CD14-positive monocyte (primary cell): ENCODE results near the gene ST7. TPM values are rescaled to one million over a fixed set of nuclear protein-coding genes. Genes with fewer than 3 reads are reported as not detected.

ENCODE experiments used
- DNase-seq, 3 donors: peaks; one replicate each; pipeline ENCODE4 v3.0.0-alpha.2; 2011 to 2022
- H2AFZ ChIP-seq: 2 replicates; pipeline ENCODE4 v1.6.0; 2012; ENCODE audit warnings: mild to moderate bottlenecking, low read depth, low read length, inconsistent platforms; ENCODE audit not compliant: insufficient read depth, poor library complexity, severe bottlenecking
- H3K27ac ChIP-seq, 2 donors: 1 replicate in 1 of 2; 2 replicates in 1 of 2; pipeline ENCODE4 v1.5.1; 2012 to 2013; ENCODE audit warnings: low read length in 2 of 2, control low read depth in 1 of 2, inconsistent platforms in 1 of 2, low read depth in 1 of 2, mild to moderate bottlenecking in 1 of 2
- H3K27me3 ChIP-seq, 2 donors: one replicate each; pipeline versions ENCODE4 v1.6.0 to v1.6.1; 2011 to 2013; ENCODE audit warnings: low read length in 2 of 2; ENCODE audit not compliant: control insufficient read depth in 2 of 2, insufficient read depth in 2 of 2
- H3K36me3 ChIP-seq, 2 donors: replicated peaks in 1 of 2; 1 replicate in 1 of 2; 2 replicates in 1 of 2; pipeline versions ENCODE4 v1.5.1 to v1.6.1; 2012 to 2013; ENCODE audit warnings: low read length in 2 of 2, control low read depth in 1 of 2, inconsistent platforms in 1 of 2, mild to moderate bottlenecking in 1 of 2; ENCODE audit not compliant: insufficient read depth in 2 of 2, control insufficient read depth in 1 of 2
- H3K4me1 ChIP-seq, 2 donors: 1 replicate in 1 of 2; 2 replicates in 1 of 2; pipeline versions ENCODE4 v1.5.1 to v1.6.1; 2012 to 2013; ENCODE audit warnings: low read length in 2 of 2, control low read depth in 1 of 2, inconsistent platforms in 1 of 2, mild to moderate bottlenecking in 1 of 2, moderate library complexity in 1 of 2; ENCODE audit not compliant: insufficient read depth in 2 of 2, control insufficient read depth in 1 of 2
- H3K4me2 ChIP-seq: replicated peaks from 2 replicates; pipeline ENCODE3; 2012; ENCODE audit warnings: low read length, moderate library complexity, mild to moderate bottlenecking; ENCODE audit not compliant: poor library complexity, severe bottlenecking; ENCODE audit errors: extremely low read depth
- H3K4me3 ChIP-seq, 3 experiments: fragments of 200-600 bp in 1 of 3; sonication (generic) in 1 of 3; replicated peaks in 1 of 3; 1 replicate in 2 of 3; 2 replicates in 1 of 3; pipeline ENCODE4 v1.5.1; 2011 to 2013; ENCODE audit warnings: low read length in 3 of 3, mild to moderate bottlenecking in 3 of 3, control low read depth in 2 of 3, low read depth in 2 of 3, inconsistent platforms in 1 of 3, moderate library complexity in 1 of 3
- H3K79me2 ChIP-seq: 2 replicates; pipeline ENCODE4 v1.6.0; 2012; ENCODE audit warnings: mild to moderate bottlenecking, control low read depth, inconsistent platforms, low read length, moderate library complexity; ENCODE audit not compliant: insufficient read depth
- H3K9ac ChIP-seq: 2 replicates; pipeline ENCODE4 v1.6.0; 2017; ENCODE audit warnings: low read length, mild to moderate bottlenecking; ENCODE audit not compliant: insufficient read depth, poor library complexity, severe bottlenecking
- H3K9me3 ChIP-seq, 2 donors: replicated peaks in 1 of 2; 1 replicate in 1 of 2; 2 replicates in 1 of 2; pipeline versions ENCODE4 v1.5.1 to v1.6.1; 2012 to 2013; ENCODE audit warnings: low read length in 2 of 2, control low read depth in 1 of 2; ENCODE audit not compliant: control insufficient read depth in 1 of 2, insufficient read depth in 1 of 2
- H4K20me1 ChIP-seq: 2 replicates; pipeline ENCODE4 v1.6.0; 2012; ENCODE audit warnings: mild to moderate bottlenecking, low read length, control low read depth, moderate library complexity; ENCODE audit not compliant: insufficient read depth
- H3K27ac Mint-ChIP-seq, 7 donors: one replicate each; pipeline ENCODE4 v1.8.0; 2020; ENCODE audit warnings: mild to moderate bottlenecking in 7 of 7, mixed read lengths in 7 of 7, moderate library complexity in 6 of 7, inconsistent platforms in 2 of 7
- H3K27me3 Mint-ChIP-seq, 3 donors: one replicate each; pipeline ENCODE4 v1.8.0; 2021 to 2022; ENCODE audit warnings: low read depth in 3 of 3, mild to moderate bottlenecking in 3 of 3, mixed read lengths in 3 of 3, moderate library complexity in 3 of 3, inconsistent platforms in 1 of 3
- H3K36me3 Mint-ChIP-seq, 2 donors: one replicate each; pipeline ENCODE4 v1.8.0; 2020; ENCODE audit warnings: mixed read lengths in 2 of 2, inconsistent platforms in 1 of 2, mild to moderate bottlenecking in 1 of 2
- H3K4me1 Mint-ChIP-seq: one replicate; pipeline ENCODE4 v1.8.0; 2020; ENCODE audit warnings: mild to moderate bottlenecking, mixed read lengths
- H3K4me3 Mint-ChIP-seq, 2 donors: one replicate each; pipeline ENCODE4 v1.8.0; 2020; ENCODE audit warnings: mild to moderate bottlenecking in 2 of 2, mixed read lengths in 2 of 2, moderate library complexity in 1 of 2
- H3K9me3 Mint-ChIP-seq, 7 donors: one replicate each; pipeline ENCODE4 v1.8.0; 2020 to 2022; ENCODE audit warnings: mixed read lengths in 7 of 7, mild to moderate bottlenecking in 6 of 7, moderate library complexity in 6 of 7, inconsistent platforms in 2 of 7
- WGBS: methylation state at CpG from one replicate; pipeline ENCODE4 v1.1.5; 2013; ENCODE audit warnings: missing lambda C conversion rate; ENCODE audit not compliant: insufficient coverage; 5-methylcytosine and 5-hydroxymethylcytosine counted together
- intact Hi-C, 2 donors: fragments of 100-400 bp; cut with micrococcal nuclease; formaldehyde crosslinking; loops; one replicate each; pipeline versions ENCODE4 v1.15.0 to v1.15.1; 2023
- polyA plus RNA-seq, 3 donors: library from polyadenylated mRNA; depleted of rRNA in 1 of 3; unstranded in 2 of 3; stranded (reverse) in 1 of 3; fragments of 300-500 nt in 2 of 3; fragments of >200 nt in 1 of 3; fragmentation: Illumina TruSeq in 2 of 3; gene quantifications; 1 replicate in 2 of 3; 2 replicates in 1 of 3; pipeline ENCODE4 v1.2.3, GENCODE V29; 2012 to 2021
- TF ChIP-seq, protein P1 (sequence below): fragments of 200-600 bp; IDR thresholded peaks from one replicate; pipeline ENCODE4 v1.8.0; 2022; ENCODE audit warnings: antibody characterized with exemption, mild to moderate bottlenecking

The ST7 gene
- polyA plus RNA-seq, 3 donors: 3.6 to 5.5 (median 4.1) TPM

- Histone ChIP-seq H4K20me1 (no peaks in the 10 kb centered on the region), H3K27me3 (no peaks in the 10 kb centered on the region), H3K4me2 (no peak overlapping the region), H3K36me3 (no peaks in the 10 kb centered on the region), H3K9me3 (no peaks in the 10 kb centered on the region), H3K9ac (no peak overlapping the region), H2AFZ (no peak overlapping the region), H3K27ac (no peak overlapping the region), H3K4me3 (no peak overlapping the region), H3K4me1 (peaks cover 23 to 32% of the 10 kb centered on the region in 2 donors), H3K79me2 (no peaks in the 10 kb centered on the region)
- H3K27me3 Mint-ChIP-seq: no peaks in the 10 kb centered on the region
- no peaks in the 10 kb centered on the region for H3K36me3 Mint-ChIP-seq
- TF ChIP-seq, protein P1, sequence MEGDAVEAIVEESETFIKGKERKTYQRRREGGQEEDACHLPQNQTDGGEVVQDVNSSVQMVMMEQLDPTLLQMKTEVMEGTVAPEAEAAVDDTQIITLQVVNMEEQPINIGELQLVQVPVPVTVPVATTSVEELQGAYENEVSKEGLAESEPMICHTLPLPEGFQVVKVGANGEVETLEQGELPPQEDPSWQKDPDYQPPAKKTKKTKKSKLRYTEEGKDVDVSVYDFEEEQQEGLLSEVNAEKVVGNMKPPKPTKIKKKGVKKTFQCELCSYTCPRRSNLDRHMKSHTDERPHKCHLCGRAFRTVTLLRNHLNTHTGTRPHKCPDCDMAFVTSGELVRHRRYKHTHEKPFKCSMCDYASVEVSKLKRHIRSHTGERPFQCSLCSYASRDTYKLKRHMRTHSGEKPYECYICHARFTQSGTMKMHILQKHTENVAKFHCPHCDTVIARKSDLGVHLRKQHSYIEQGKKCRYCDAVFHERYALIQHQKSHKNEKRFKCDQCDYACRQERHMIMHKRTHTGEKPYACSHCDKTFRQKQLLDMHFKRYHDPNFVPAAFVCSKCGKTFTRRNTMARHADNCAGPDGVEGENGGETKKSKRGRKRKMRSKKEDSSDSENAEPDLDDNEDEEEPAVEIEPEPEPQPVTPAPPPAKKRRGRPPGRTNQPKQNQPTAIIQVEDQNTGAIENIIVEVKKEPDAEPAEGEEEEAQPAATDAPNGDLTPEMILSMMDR: no peak
- H3K4me1 Mint-ChIP-seq: peaks cover 36% of the 10 kb centered on the region
- H3K9me3 Mint-ChIP-seq: no peaks in the 10 kb centered on the region
- no peak for DNase-seq
- no CpG with 5 or more reads among the region's 2 CpGs for WGBS
- no peak overlapping the region for H3K4me3 Mint-ChIP-seq
- H3K27ac Mint-ChIP-seq: no peak overlapping the region
- intact Hi-C loops: no loop called here
These were observed 129.3 kb downstream of the ST7 start for GRCh38 chr7:117082647-117083046.

- Histone ChIP-seq H3K4me1 (peaks cover 24 to 36% of the 10 kb centered on the region in 2 donors), H3K4me3 (no peak overlapping the region), H3K27me3 (no peaks in the 10 kb centered on the region), H3K27ac (no peak overlapping the region), H3K9ac (no peak overlapping the region), H3K9me3 (no peaks in the 10 kb centered on the region), H2AFZ (no peak overlapping the region), H3K4me2 (no peak overlapping the region), H3K36me3 (no peaks in the 10 kb centered on the region), H4K20me1 (no peaks in the 10 kb centered on the region), H3K79me2 (no peaks in the 10 kb centered on the region)
- no peaks in the 10 kb centered on the region for H3K27me3 Mint-ChIP-seq
- intact Hi-C loops: no loop called here
- peaks cover 41% of the 10 kb centered on the region for H3K4me1 Mint-ChIP-seq
- H3K4me3 Mint-ChIP-seq: no peak overlapping the region
- no CpG with 5 or more reads among the region's 2 CpGs for WGBS
- peak in 1 of 3 donors; percentile 7 for DNase-seq
- no peaks in the 10 kb centered on the region for H3K36me3 Mint-ChIP-seq
- no peak overlapping the region for H3K27ac Mint-ChIP-seq
- TF ChIP-seq, protein P1: no peak
- H3K9me3 Mint-ChIP-seq: no peaks in the 10 kb centered on the region
These were observed 130.3 kb downstream of the ST7 start for GRCh38 chr7:117083648-117084047.
